ENCODE data around the gene MEFV. TPM values are rescaled to one million over a fixed set of nuclear protein-coding genes. Genes with fewer than 3 reads are reported as not detected.
A peak's percentile ranks its signal among the peaks of the same experiment; 100 is the strongest.

Gene MEFV
- total and polyA plus RNA-seq, 10 of the 15 experiments (the other 5 are each of a cell fraction or from before 2014, with no cell fraction given), result 0.03 to 0.11 (median 0.09) TPM; not detected in 5

GRCh38 chr16:3214904-3215600, 41.4 kb downstream of the MEFV start:
- BruUV-seq (replicated peaks), result no TSS peak
- H2AFZ ChIP-seq (ENCODE audit: control insufficient read depth, low read depth, low read length), result peak overlapping the region; percentile 26; the same call in 1 of the 2 replicates
- 0 out of 2 replicates have a peak overlapping the region, but pooled peaks have one; percentile 33 for H3K4me2 ChIP-seq (ENCODE audit: control insufficient read depth, insufficient read depth)
- no peaks in the 10 kb centered on the region; the same call in 2 of the 3 replicates for H3K9me3 ChIP-seq (replicated peaks; ENCODE audit: control insufficient read depth, insufficient read depth, low read length)
- H3K27me3 ChIP-seq (replicated peaks in 1 of 2; ENCODE audit: control insufficient read depth in 2 of 2, insufficient read depth in 2 of 2, low read length in 1 of 2), result no peaks in the 10 kb centered on the region
- no peak for DNase-seq (ENCODE audit: low read depth, low spot score)
- no peak overlapping the region for H3K9ac ChIP-seq (ENCODE audit: control insufficient read depth, insufficient read depth, low read length)
- no peak overlapping the region for H3K27ac ChIP-seq (ENCODE audit: control insufficient read depth, insufficient read depth)
- ChIA-PET CTCF (no interaction called here), POLR2A (no interaction called here), RAD21 (ENCODE audit: unreplicated experiment) (no interaction called here), SMC1A (ENCODE audit: uncharacterized antibody, unreplicated experiment) (no interaction called here)
- ATAC-seq, result no peak
- WGBS (ENCODE audit: insufficient coverage, insufficient replicate concordance, low lambda C conversion rate, missing lambda C conversion rate), result 0% methylated on average over 7 of the region's 7 CpGs
- no peaks in the 10 kb centered on the region for H3K79me2 ChIP-seq (ENCODE audit: control insufficient read depth, insufficient read depth, low read length)
- in situ Hi-C loops (cut with MboI), result no loop called here
- peaks cover 4% of the 10 kb centered on the region for H3K4me1 ChIP-seq (ENCODE audit: control insufficient read depth, insufficient read depth, low read length)
- TF ChIP-seq RUNX3 (IDR thresholded peaks at IDR 0.05; ENCODE audit: low read length) (0 out of 2 replicates have a peak, but pooled peaks have one; percentile 22), PAX5 (IDR thresholded peaks at IDR 0.05; ENCODE audit: borderline replicate concordance, low read depth, low read length) (no peak)
- intact Hi-C loops (cut with micrococcal nuclease; ENCODE audit: unreplicated experiment), result no loop called here
- peak; percentile 78 for FAIRE-seq
- H4K20me1 ChIP-seq (ENCODE audit: control insufficient read depth, insufficient read depth), result no peaks in the 10 kb centered on the region
- no peaks in the 10 kb centered on the region for H3K36me3 ChIP-seq (ENCODE audit: control insufficient read depth in 2 of 2, insufficient read depth in 2 of 2, low read length in 1 of 2)
- H3K4me3 ChIP-seq, result peak overlapping the region; percentile 24; the same call in 1 of the 2 replicates

- no peak overlapping the region for H2AFZ ChIP-seq (ENCODE audit: control insufficient read depth, low read depth, low read length)
- in situ Hi-C loops (cut with MboI), result no loop called here
- H3K4me2 ChIP-seq (ENCODE audit: control insufficient read depth, insufficient read depth), result no peak overlapping the region
- no peaks in the 10 kb centered on the region for H3K79me2 ChIP-seq (ENCODE audit: control insufficient read depth, insufficient read depth, low read length)
- CTCF ChIA-PET, result no interaction called here
- FAIRE-seq, result no peak
- no peak for DNase-seq (ENCODE audit: low read depth, low spot score)
- H3K9me3 ChIP-seq (replicated peaks; ENCODE audit: control insufficient read depth, insufficient read depth, low read length), result no peaks in the 10 kb centered on the region; the same call in 2 of the 3 replicates
- intact Hi-C loops (cut with micrococcal nuclease; ENCODE audit: unreplicated experiment), result no loop called here
- no peak overlapping the region for H3K27ac ChIP-seq (ENCODE audit: control insufficient read depth, insufficient read depth)
- H3K4me1 ChIP-seq (ENCODE audit: control insufficient read depth, insufficient read depth, low read length), result peaks cover 4% of the 10 kb centered on the region
- POLR2A ChIA-PET, result interaction anchor here (0.9 kb wide), 1 partner anchor 64 kb away, joined by 3 read pairs; no protein-coding TSS in a partner anchor
- ATAC-seq, result no peak
- no peaks in the 10 kb centered on the region for H3K36me3 ChIP-seq (ENCODE audit: control insufficient read depth in 2 of 2, insufficient read depth in 2 of 2, low read length in 1 of 2)
- H3K27me3 ChIP-seq (replicated peaks in 1 of 2; ENCODE audit: control insufficient read depth in 2 of 2, insufficient read depth in 2 of 2, low read length in 1 of 2), result no peaks in the 10 kb centered on the region
- 6% methylated on average over 1 of the region's 1 CpG for WGBS (ENCODE audit: insufficient coverage, insufficient replicate concordance, low lambda C conversion rate, missing lambda C conversion rate)
- H3K9ac ChIP-seq (ENCODE audit: control insufficient read depth, insufficient read depth, low read length), result no peak overlapping the region
- SMC1A ChIA-PET (ENCODE audit: uncharacterized antibody, unreplicated experiment), result no interaction called here
- H3K4me3 ChIP-seq, result no peak overlapping the region
- RAD21 ChIA-PET (ENCODE audit: unreplicated experiment), result no interaction called here
- H4K20me1 ChIP-seq (ENCODE audit: control insufficient read depth, insufficient read depth), result no peaks in the 10 kb centered on the region
- no TSS peak for BruUV-seq (replicated peaks)
- TF ChIP-seq ZBTB4 (CRISPR knock-in tag; IDR thresholded peaks at IDR 0.05) (no peak), TAF1 (IDR thresholded peaks at IDR 0.05; ENCODE audit: borderline replicate concordance, low read depth, low read length) (no peak), TBL1XR1 (IDR thresholded peaks at IDR 0.05; ENCODE audit: low read depth, low read length) (no peak), ZNF217 (IDR thresholded peaks at IDR 0.05) (no peak), ZNF592 (IDR thresholded peaks at IDR 0.05) (no peak), GABPA (IDR thresholded peaks at IDR 0.05; ENCODE audit: low read depth) (no peak), MYB (IDR thresholded peaks at IDR 0.05; ENCODE audit: borderline replicate concordance, low read depth, low read length) (no peak), CHD2 (IDR thresholded peaks at IDR 0.05; ENCODE audit: borderline replicate concordance, low read depth, low read length) (no peak)
Observed at GRCh38 chr16:3212567-3212966, 43.9 kb downstream of the MEFV start.
